ENCODE results near the gene TGM3.

The TGM3 gene

DNA sequence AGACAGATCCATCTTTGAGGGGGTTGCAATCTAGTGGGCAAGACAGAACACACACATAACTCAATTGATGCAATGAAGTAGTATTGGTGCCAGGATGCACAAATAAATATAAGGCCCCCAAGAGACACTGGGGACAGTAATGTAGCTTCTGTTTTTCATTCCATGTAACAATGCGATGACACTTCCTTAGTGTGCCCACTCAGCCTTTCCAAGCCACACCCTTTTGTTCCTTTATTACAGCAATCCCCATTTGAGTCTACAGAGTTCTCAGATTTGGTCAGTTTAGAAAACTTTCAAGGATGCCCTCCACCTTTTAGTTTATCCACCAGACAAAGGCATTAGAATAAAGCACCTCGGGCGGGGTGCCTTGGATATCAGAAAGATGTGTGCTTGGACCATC lies 15.5 kb downstream of the TGM3 start:
- no peak for DNase-seq

DNA sequence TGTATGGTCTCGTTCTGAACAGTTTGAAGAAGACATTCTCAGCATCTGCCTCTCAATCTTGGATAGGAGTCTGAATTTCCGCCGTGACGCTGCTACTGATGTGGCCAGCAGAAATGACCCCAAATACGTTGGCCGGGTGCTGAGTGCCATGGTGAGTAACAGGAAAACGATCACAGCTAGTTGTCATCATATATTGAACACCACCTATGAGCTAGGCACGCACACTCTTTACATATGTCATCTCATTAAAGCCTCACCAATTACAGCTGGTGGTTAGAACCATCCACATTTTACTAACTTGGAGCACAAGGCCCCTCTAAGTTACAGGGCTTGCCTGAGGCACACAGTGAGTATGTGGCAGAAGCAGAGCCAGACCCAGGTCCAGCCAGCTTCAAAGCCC lies 17.1 kb downstream of the TGM3 start:
- no peak for DNase-seq

DNA sequence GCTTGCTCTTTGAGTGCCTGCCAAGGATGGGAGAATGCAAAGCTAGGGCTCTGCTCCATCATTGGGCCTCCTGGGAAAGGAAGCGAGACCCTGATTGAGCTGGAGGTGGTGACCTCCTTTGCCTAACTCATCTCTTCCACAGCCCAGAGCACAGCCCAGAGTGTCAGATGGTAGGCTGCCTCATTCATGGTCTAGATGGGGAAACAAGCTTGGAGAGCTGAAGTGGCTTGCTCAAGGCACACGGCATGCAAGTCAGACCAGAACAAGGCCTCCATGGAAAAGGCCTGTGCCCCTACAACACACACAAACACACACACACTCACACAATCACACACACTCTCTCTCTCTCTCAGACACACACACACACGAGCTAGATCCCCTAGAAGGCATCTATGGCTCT lies 17.5 kb downstream of the TGM3 start:
- no peak for DNase-seq

DNA sequence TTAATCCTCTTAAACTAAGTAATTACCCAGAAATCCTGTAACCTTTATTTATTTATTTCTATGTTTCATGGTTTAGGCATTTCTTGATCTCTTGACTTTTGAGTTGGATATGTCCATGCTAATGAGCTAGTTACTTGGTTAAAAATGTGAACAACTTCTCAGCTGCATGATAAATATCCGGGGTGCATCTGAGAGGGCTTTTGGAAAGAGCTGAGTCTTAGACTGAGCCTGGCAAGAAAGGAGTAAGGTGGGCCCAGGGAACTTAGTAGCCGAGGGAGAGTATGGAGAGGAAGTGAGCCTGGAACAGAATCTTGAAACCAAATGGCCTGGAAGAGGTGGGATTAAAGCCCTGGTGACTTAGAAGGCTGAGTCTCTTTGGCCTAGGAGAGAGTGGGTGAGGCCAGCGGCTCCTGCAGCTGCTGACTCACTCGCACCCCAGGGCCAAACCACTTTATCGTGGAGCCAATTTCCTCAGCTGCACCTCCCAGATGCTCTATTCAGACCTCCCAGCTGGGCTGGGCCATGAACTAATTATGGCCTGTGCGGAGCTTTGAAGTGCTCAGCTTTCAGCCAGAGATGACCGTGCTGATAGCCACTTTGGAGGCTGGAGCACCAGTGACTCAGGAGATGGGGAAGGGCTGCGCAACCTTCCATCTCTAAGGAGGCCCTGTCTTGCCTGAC lies 19.1 kb downstream of the TGM3 start:
- DNase-seq, result peak; percentile 26

DNA sequence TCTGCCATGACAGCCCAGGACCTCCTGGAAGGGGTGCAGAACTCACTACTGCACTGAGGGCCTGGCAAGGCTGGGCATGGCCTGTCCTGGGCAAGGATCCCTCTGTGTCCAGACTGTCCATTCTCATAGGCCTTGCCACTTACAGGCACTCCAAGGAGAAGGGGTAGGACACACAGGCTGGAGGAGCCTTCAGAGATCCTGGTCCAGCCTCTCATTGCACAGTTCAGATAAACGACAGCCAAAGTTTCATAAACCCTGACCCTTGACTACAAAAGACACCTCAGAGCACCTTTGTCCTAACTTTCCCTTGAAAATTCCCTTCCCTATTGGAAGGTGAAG lies 19.6 kb downstream of the TGM3 start:
- DNase-seq, result no peak

DNA sequence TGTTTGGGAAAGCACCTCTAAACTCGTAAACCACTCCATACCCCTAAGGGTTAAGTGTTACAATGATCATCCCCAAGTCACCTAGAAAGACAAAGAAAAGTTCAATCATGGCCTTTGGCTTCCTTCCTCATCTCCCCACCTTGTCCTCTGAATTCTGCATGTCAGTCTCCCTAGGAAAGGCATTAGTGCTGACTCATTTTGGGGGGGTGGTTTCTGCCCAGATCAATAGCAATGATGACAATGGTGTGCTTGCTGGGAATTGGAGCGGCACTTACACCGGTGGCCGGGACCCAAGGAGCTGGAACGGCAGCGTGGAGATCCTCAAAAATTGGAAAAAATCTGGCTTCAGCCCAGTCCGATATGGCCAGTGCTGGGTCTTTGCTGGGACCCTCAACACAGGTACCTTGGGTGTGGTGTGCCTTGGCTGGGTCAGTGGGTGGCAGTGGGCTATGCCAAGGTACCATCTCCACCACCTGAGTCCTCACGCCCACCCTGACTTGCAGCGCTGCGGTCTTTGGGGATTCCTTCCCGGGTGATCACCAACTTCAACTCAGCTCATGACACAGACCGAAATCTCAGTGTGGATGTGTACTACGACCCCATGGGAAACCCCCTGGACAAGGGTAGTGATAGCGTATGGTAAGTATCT lies 21.2 kb downstream of the TGM3 start:
- no peak for DNase-seq

DNA sequence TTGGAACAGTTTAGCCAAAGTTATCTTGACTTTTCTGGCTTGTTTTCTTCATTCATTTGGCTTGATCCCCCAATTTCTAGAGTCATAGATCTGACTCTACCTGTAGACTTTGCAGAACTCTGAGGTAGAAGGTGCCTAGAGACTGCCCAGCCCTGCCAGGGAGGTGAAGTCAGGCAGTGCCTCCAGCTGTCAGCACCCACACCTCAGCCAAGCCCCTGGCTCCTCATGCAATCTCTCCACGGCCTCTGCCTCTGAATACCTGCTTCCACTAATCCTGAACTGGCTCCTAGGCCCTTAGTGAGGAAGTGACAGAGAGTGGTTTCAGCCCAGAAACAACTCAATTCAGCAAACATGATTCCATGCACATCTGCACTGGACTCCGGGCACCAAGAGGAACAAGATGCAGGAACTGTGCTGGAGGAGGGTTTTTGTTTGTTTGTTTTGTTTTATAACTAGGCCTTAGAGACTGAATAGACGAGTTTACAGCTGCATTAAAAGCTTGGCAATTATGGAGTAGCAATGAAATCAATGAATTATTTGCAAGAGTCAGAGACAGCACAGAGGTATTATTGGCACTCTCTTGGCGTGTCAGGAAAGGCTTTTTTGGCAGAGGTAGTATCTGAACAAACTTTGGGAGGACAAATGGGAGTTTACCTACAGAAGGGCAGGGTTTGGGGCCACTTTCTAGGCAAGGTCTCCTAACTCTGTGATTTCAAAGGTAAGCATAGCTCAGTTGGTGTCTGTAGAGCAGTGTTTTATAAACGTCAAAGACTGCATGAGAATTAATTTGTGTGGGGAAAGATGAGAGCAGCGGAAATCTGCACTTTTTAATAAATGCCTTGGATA lies 25.2 kb downstream of the TGM3 start:
- DNase-seq, result peak; percentile 29

DNA sequence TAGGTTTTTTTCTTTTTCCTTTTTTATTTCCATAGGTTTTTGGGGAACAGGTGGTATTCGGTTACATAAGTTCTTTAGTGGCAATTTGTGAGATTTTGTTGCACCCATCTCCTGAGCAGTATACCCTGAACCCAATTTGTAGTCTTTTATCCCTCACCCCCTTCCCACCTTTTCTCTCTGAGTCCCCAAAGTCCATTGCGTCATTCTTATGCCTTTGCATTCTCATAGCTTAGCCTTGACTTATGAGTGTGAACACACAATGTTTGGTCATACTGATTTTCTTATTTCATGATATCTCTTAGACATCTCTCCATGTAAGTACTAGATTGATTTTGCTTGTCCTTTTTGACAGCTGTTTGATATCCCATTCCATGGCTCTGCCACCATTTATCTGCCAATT lies 27.2 kb downstream of the TGM3 start:
- DNase-seq, result no peak

DNA sequence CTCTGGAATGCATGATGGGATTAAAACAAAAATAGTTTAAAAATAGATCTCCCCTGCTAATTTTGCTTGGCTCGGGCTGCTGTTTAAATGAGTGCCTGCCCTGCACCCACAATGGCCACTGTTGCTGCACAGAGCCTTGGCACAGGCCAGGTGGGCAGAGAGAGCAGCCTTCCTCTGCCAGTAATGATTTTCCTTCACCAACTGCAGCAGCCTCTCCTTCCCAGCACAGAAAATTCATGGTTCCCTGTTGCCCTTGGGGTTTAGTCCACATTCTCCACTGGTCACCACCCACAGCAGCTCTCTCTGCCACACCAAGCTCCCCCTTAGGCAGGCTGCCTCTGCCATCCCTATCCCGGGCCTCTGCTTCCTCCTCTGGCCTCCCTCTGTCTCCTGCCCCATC lies 30.2 kb downstream of the TGM3 start:
- DNase-seq, result no peak

DNA sequence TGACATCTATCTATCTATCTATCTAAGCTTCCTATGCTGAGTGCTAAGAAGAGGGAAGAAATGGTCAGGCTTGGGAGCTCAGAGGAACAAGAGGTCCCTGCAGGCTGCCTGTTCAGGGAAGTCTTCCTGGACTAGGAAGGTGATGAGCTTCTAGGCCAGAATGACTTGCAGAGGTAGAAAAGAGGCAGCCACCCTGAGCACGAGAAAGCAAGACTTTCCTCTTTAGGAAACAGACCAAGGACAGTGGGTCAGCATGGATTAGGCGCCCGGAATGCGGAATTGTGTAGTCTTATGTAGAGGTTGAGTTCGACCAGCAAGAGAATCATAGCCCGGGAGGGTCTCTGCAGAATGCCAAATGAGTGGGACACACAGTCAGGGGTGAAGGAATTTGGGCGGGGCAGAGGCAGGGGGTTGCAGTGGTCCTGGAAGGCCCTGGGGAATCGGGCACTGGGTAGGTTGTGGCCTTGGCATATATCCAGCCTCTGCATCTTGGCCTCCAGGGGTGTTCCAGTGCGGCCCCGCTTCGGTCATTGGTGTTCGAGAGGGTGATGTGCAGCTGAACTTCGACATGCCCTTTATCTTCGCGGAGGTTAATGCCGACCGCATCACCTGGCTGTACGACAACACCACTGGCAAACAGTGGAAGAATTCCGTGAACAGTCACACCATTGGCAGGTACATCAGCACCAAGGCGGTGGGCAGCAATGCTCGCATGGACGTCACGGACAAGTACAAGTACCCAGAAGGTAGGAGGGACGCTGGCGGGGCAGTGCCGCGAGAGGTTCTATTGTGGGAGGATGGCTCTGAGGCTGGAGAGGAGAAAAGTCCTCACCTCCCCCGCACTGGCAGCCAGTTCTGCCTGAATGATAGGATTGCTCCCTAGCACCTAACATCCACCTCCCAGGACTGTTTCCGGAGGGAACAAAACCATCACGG lies 32.1 kb downstream of the TGM3 start:
- no peak for DNase-seq

DNA sequence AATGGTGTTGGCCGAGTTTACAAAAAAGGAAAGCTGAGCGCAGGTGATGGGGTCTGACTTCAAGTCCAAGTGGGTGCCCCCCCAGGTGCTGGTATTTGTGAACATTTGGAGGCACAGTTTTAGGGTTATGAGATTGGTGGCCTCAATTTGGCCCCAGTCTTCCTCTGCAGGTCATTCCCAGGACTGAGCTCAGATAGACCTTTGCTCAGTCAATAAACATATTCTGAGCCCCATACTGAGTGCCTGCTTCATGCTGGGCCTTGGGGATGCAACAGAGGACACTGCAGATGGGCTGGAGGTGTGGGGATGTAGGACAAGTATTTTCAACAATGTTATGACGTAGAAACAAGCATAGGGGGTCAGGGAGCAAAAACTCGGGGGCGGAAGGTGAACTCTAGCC lies 33.5 kb downstream of the TGM3 start:
- DNase-seq, result no peak

DNA sequence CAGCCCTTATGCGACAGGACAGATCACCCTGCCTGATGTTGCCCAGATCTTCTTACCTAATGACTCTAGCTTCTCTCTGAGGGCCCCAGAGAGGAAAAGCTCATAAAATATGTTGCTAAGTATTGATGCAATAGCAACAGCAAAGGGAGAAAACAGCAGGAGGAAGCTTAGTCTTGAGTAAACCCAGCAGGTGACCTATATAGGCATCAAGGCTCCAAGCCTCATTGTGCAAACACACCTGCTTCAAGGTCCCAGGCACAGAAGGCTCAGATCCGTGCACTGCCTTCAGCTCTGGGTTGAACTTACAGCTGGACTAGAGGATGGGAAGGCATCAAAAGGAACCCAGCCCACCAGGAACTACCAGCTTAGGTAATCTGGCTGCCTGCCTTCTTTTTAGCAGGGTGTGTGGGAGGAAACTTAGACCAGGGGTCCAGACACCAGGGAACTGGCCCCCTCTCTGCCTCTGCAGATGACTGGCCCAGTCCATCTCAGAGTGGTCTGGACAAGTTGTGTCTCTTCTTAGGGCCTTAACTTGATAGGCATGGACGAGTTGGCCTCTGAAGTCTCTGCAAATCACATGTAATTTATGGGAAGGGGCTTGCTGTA lies 34.4 kb downstream of the TGM3 start:
- no peak for DNase-seq

DNA sequence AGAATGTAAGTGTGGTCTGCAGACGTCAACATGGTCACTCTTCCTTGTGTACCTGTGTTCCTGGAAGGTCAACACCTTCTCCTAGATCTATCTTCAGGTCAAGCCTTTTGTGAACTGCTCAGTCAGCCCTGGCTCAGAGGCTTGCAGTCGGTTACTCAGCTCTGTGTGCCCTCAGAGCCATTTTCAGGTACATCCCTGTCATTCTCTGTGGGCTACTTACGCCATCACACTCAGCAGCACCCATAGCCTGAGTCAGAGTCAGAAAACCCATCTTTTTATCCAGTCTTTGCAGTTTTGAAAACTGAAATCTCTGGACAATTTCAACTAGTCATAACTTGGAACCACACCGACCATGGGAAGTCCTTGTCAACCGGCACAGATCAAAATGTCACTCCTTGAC lies 35.3 kb downstream of the TGM3 start:
- DNase-seq, result no peak

DNA sequence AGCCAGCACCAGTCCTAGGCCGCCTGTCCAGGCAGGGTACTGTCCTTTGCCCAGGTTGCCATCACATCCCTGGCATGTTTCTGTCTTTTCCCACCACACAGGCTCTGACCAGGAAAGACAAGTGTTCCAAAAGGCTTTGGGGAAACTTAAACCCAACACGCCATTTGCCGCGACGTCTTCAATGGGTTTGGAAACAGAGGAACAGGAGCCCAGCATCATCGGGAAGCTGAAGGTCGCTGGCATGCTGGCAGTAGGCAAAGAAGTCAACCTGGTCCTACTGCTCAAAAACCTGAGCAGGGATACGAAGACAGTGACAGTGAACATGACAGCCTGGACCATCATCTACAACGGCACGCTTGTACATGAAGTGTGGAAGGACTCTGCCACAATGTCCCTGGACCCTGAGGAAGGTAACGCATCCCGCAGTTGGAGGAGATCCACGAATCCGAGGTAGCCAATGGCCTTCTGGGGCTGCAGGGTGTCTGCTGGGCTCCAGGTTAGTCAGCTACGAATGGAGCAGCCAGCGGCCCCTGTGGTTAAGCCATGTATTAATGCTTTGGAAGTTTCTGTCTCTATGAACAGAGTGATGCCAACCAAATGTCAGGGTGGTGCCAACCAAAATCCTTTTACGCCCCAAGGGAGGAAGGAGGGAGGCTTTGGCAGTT lies 36.2 kb downstream of the TGM3 start:
- no peak for DNase-seq

DNA sequence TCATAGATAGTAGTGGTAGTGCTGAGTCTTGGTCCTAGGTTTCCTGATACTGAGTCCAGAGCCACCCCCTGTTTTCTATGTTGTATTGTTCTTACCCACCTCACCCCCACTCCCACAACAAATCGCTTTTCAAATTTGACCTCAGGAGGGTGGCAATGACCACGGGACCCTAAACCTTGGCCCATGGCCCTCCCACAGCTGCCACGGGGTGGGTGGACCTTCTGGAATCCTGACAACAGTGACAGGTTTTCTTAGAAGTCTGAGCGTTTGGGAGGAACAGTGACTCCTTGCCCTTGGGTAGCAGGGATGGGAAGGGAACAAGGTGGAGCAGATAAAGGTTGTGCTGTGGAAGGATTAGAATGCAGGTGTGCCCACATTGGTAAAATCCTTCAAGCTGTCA lies 36.9 kb downstream of the TGM3 start:
- DNase-seq, result no peak

DNA sequence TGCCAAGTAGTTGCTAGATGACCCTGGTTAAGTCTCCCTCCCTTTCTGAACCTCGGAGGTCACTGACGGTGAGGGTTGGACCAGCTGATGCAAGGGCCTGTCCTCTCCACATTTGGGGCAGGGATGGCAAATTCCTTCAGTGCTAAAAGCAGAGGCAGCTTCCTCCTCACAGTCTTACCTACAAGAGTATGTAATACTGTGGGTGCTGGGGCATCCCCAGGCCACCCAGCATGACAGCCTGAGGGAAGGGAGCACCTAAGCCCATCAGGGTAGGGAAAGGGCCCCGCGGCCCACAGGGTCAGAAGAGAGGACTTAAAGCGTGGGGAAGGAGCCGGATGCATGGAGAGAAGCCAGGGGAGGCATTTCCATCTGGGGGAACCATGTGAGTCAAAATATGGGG lies 38.0 kb downstream of the TGM3 start:
- DNase-seq, result no peak

DNA sequence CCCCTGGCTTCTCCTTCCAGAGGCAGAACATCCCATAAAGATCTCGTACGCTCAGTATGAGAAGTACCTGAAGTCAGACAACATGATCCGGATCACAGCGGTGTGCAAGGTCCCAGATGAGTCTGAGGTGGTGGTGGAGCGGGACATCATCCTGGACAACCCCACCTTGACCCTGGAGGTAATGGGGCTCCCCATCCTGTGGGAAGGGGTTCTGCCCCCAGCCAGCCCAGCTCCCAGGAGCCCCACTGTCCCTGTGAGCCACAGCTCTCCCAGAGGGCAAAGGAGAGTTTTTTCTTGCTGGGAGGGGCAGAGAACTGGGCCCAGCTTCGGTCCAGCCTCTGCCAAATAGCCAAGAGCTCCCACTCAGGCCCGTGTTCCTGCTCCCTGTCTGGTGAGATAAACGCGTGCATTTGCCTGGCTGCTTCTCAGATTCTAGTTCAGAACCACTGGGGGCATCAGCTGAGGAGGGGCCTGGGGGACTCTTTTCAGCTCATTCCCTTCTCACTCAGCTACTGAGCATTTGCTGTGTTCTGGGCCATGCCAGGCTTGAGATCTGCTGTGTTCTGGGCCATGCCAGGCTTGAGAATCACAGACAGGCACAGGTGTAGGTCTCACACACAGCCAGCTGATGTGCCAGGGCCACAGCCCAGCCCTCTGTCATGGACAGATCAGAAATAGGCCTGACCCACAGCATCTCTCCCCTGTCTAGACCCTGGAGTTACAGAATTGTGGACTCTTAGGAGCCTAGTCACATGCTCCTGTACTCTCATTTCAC lies 39.5 kb downstream of the TGM3 start:
- no peak for DNase-seq

DNA sequence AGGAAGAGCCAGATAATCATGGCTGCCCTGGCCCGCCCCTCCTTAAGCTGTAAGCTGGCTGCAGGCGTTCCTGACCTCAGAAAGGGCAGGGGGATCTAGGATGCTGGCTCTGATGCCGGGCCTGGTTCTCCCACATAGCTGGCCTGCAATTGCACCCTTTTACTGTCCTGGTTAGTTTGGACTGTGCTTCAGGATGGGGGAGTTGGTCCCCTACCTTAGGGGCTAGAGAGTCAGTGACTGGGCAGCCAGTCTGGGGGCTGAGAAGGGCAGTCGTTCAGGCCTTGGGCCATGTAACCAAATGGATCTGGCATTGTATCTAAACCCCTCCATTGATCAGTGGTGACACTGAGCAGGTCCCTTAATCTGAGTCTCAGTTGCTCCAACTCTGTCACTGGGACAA lies 40.7 kb downstream of the TGM3 start:
- DNase-seq, result no peak

DNA sequence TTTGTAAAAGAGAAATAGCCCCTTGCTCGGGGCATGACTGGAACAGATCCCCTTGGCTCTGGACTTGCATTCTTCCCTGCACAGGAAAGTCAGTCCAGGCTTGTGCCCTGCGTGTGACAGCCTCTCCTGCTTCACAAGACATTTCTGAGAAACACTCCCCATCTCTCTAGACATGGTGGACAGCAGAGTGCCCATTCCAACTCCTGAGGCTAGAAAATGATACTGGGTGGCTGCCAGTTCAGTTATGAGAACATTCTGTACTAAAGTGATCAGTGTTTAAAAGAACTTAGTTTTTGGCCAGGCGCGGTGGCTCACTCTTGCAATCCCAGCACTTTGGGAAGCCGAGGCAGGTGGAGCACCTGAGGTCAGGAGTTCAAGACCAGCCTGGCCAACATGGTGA lies 41.3 kb downstream of the TGM3 start:
- DNase-seq, result no peak

DNA sequence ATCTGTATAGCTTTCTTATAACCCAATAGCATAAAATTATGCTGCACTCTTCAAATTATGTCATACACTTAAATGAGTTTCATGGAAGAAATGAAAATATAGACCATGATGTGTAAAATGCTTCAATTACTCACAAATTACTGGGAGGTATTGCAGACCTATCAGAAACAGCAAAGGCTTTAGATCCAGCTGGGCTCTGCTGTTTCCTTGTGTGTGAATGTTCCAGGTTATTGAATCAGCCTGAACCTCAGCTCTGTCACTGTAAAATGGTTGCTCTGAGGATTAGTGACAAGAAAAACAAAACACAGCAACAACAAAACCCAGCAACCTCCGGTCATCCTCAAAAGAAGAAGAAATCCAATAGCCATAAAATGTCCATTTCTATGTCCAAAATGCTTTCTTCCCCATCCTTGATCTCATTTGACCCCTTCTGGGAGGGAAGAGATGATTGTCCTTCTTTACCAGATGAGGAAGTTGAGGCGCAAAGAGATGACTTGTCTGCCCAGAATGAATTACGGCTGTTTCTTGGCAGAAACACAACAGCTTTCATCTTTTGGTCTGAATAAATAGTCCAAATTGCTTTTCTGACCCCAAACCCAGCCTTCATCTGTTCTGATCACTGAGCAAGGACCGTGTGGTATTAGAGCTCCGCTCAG lies 42.7 kb downstream of the TGM3 start:
- no peak for DNase-seq

DNA sequence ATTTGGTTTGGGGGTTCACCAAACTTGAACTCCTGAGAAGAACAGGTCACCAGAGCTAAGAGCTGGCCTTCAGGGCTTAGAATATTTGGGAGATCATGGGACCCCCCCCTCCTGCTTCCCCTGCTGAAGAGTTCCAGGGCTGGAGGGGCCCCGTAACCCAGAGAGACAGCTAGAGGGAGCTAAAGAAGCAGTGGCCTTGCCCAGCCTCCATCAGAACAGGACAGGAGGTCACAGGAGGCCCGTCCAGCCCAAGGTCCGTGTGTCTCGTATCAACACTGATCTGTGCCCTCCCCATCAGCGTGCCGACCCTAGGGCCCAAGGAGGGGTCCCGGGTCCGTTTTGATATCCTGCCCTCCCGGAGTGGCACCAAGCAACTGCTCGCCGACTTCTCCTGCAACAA lies 44.3 kb downstream of the TGM3 start:
- no peak for DNase-seq

All from DMS79 treated with DMSO at 0.1 percent for 48 hours (cell line).